RWPE1 (cell line): ENCODE measurements around the gene ZSWIM2.

Experiments
- CTCF ChIA-PET: fragments of 350-600 bp; sonication (Branson Sonifier 250); formaldehyde crosslinking; extraction: SDS; loops from one replicate; lab custom pipeline; 2021; lab: Yijun Ruan, JAX
- POLR2A ChIA-PET: fragments of 400-600 bp; formaldehyde crosslinking; extraction: SDS; loops from one replicate; lab custom pipeline; 2020; ENCODE audit warnings: antibody characterized with exemption; ENCODE audit not compliant: low non-redundant PET; lab: Yijun Ruan, JAX
- DNase-seq: peaks from one replicate; pipeline ENCODE4 v3.0.0; 2012; ENCODE audit warnings: low spot score
- H3K27ac ChIP-seq: fragments of 450-650 bp; 2 replicates; pipeline ENCODE4 v1.5.1; 2017
- TF ChIP-seq, protein P1 (sequence below): fragments of 450-650 bp; conservative IDR thresholded peaks from 2 replicates; pipeline ENCODE4 v1.5.1; 2017; ENCODE audit warnings: low read depth, mild to moderate bottlenecking

Gene ZSWIM2

GRCh38 chr2:186889101-186889879, 40.3 kb upstream of the ZSWIM2 start:
- no peak overlapping the region for H3K27ac ChIP-seq
- POLR2A ChIA-PET, result no interaction called here
- DNase-seq, result no peak
- TF ChIP-seq, protein P1, sequence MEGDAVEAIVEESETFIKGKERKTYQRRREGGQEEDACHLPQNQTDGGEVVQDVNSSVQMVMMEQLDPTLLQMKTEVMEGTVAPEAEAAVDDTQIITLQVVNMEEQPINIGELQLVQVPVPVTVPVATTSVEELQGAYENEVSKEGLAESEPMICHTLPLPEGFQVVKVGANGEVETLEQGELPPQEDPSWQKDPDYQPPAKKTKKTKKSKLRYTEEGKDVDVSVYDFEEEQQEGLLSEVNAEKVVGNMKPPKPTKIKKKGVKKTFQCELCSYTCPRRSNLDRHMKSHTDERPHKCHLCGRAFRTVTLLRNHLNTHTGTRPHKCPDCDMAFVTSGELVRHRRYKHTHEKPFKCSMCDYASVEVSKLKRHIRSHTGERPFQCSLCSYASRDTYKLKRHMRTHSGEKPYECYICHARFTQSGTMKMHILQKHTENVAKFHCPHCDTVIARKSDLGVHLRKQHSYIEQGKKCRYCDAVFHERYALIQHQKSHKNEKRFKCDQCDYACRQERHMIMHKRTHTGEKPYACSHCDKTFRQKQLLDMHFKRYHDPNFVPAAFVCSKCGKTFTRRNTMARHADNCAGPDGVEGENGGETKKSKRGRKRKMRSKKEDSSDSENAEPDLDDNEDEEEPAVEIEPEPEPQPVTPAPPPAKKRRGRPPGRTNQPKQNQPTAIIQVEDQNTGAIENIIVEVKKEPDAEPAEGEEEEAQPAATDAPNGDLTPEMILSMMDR, result no peak
- CTCF ChIA-PET, result interaction anchor here (0.5 kb wide), 1 partner anchor 609 kb away, joined by 3 read pairs; no protein-coding TSS in a partner anchor

DNA sequence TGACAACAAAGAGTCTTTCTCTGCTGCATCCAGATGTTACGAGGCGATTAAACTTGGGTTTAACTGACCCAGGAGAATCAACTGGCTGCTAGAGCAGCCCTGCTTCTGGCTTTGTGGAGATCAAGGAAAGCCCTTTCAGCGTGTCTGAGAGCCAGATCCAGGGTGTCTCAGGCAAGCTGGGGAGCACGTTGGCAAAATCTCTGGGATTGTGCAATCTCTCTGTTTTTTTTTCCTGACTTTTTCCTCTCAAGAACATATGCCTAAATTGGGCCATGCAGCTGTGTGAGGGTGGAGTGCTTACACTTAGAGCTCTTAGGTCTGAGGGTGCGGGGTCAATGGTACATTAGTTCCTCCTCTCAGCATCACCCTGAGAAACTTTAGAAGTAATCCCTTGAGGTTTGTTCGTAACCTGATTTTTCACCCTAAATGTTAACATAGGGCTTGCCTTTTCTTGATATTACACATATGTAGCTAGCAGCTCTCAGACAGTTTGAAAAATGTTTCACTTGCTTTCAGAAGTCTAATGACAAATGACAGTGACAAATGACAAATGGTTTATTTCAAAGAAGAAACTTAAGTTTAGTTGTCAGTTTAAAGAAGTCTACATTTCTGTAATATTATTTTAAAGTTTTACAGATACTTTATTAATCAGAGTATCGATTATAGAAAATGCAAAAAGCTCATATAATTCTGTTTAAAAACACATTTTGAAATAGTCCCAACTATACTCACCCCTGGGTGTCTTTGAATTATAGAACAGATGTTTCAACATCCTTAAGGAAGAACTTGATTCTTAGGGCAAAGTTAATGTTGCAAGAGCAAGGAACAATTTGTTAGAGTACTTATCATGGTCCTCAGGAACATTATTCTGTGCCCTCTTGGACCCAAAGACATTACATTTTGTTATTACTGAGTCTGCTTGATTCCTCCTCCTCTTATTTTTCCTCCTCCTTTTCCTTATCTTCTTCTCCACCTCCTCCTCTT, 38.4 kb upstream of the ZSWIM2 start:
- H3K27ac ChIP-seq, result no peak overlapping the region
- POLR2A ChIA-PET, result no interaction called here
- no peak for DNase-seq
- TF ChIP-seq, protein P1, result no peak
- CTCF ChIA-PET, result no interaction called here

DNA sequence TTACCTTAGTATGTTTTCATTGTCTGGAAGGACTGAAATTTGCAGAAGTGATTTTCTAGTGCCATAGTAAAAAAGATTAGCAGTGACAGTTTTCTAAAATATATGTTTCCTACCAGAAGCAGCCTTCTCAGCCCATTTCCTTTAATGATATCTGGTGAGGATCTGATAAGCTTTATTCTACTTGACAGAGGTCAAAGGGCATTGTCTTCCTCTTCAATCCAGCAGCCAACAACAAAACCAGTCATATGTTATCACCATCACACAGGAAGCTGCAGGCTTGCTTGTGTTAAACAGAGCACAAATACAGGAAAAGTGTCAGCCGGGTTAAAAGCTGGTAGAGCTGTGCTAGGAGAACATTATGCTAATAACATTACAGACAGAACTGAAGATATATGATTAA, 35.6 kb upstream of the ZSWIM2 start:
- POLR2A ChIA-PET, result no interaction called here
- DNase-seq, result no peak
- H3K27ac ChIP-seq, result no peak overlapping the region
- TF ChIP-seq, protein P1, result no peak
- CTCF ChIA-PET, result no interaction called here

GRCh38 chr2:186883666-186884065, 34.7 kb upstream of the ZSWIM2 start:
- DNase-seq, result no peak
- no peak overlapping the region for H3K27ac ChIP-seq
- CTCF ChIA-PET, result no interaction called here
- TF ChIP-seq, protein P1, result no peak
- POLR2A ChIA-PET, result no interaction called here

GRCh38 chr2:186882511-186883071, 33.6 kb upstream of the ZSWIM2 start:
- CTCF ChIA-PET, result interaction anchor here (0.6 kb wide), 2 partner anchors 382 to 700 kb away, joined by 3 to 4 read pairs; no protein-coding TSS in a partner anchor
- POLR2A ChIA-PET, result no interaction called here
- TF ChIP-seq, protein P1, result no peak
- H3K27ac ChIP-seq, result no peak overlapping the region
- DNase-seq, result no peak

GRCh38 chr2:186881660-186882059, 32.7 kb upstream of the ZSWIM2 start:
- DNase-seq, result no peak
- ChIA-PET CTCF (interaction anchor here (0.6 kb wide), 1 partner anchor 383 kb away, joined by 3 read pairs; no protein-coding TSS in a partner anchor), POLR2A (no interaction called here)
- TF ChIP-seq, protein P1, result no peak
- no peak overlapping the region for H3K27ac ChIP-seq
